ENCODE results near the gene REXO4.

DNA sequence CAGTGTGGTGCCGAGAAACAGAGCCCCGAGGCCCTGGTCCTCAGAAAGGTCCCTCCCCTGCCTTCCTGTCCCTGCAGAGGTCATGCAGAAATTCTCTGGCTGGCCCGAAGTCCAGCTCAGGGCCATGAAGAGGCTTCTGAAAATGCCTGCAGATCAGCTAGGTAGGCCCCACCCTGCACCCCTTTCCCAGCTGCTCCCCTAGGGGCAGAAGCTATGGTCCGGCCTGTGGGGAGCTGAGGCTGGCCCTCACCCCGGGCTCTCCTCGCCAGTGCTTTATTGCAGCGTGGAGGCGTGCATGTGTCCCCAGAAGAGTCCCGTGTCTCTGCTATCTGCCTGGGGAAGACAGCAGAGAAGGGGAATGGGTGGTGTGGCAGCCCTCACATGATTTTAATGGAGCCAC, 19.9 kb downstream of the REXO4 start:
- TF ChIP-seq, protein P1, sequence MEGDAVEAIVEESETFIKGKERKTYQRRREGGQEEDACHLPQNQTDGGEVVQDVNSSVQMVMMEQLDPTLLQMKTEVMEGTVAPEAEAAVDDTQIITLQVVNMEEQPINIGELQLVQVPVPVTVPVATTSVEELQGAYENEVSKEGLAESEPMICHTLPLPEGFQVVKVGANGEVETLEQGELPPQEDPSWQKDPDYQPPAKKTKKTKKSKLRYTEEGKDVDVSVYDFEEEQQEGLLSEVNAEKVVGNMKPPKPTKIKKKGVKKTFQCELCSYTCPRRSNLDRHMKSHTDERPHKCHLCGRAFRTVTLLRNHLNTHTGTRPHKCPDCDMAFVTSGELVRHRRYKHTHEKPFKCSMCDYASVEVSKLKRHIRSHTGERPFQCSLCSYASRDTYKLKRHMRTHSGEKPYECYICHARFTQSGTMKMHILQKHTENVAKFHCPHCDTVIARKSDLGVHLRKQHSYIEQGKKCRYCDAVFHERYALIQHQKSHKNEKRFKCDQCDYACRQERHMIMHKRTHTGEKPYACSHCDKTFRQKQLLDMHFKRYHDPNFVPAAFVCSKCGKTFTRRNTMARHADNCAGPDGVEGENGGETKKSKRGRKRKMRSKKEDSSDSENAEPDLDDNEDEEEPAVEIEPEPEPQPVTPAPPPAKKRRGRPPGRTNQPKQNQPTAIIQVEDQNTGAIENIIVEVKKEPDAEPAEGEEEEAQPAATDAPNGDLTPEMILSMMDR (IDR thresholded peaks at IDR 0.05): no peak
- TF ChIP-seq POLR2A (IDR thresholded peaks at IDR 0.05): no peak
